CD14-positive monocyte (primary cell): ENCODE data around the gene RBM10. TPM values are rescaled to one million over a fixed set of nuclear protein-coding genes. Genes with fewer than 3 reads are reported as not detected.

Experiments used
- DNase-seq, 3 donors: peaks; one replicate each; pipeline ENCODE4 v3.0.0-alpha.2; 2011 to 2022
- H2AFZ ChIP-seq: 2 replicates; pipeline ENCODE4 v1.6.0; 2012; ENCODE audit warnings: mild to moderate bottlenecking, low read depth, low read length, inconsistent platforms; ENCODE audit not compliant: insufficient read depth, poor library complexity, severe bottlenecking
- H3K27ac ChIP-seq, 2 donors: 1 replicate in 1 of 2; 2 replicates in 1 of 2; pipeline ENCODE4 v1.5.1; 2012 to 2013; ENCODE audit warnings: low read length in 2 of 2, control low read depth in 1 of 2, inconsistent platforms in 1 of 2, low read depth in 1 of 2, mild to moderate bottlenecking in 1 of 2
- H3K27me3 ChIP-seq, 2 donors: one replicate each; pipeline versions ENCODE4 v1.6.0 to v1.6.1; 2011 to 2013; ENCODE audit warnings: low read length in 2 of 2; ENCODE audit not compliant: control insufficient read depth in 2 of 2, insufficient read depth in 2 of 2
- H3K36me3 ChIP-seq, 2 donors: replicated peaks in 1 of 2; 1 replicate in 1 of 2; 2 replicates in 1 of 2; pipeline versions ENCODE4 v1.5.1 to v1.6.1; 2012 to 2013; ENCODE audit warnings: low read length in 2 of 2, control low read depth in 1 of 2, inconsistent platforms in 1 of 2, mild to moderate bottlenecking in 1 of 2; ENCODE audit not compliant: insufficient read depth in 2 of 2, control insufficient read depth in 1 of 2
- H3K4me1 ChIP-seq, 2 donors: 1 replicate in 1 of 2; 2 replicates in 1 of 2; pipeline versions ENCODE4 v1.5.1 to v1.6.1; 2012 to 2013; ENCODE audit warnings: low read length in 2 of 2, control low read depth in 1 of 2, inconsistent platforms in 1 of 2, mild to moderate bottlenecking in 1 of 2, moderate library complexity in 1 of 2; ENCODE audit not compliant: insufficient read depth in 2 of 2, control insufficient read depth in 1 of 2
- H3K4me2 ChIP-seq: replicated peaks from 2 replicates; pipeline ENCODE3; 2012; ENCODE audit warnings: low read length, moderate library complexity, mild to moderate bottlenecking; ENCODE audit not compliant: poor library complexity, severe bottlenecking; ENCODE audit errors: extremely low read depth
- H3K4me3 ChIP-seq, 3 experiments: fragments of 200-600 bp in 1 of 3; sonication (generic) in 1 of 3; replicated peaks in 1 of 3; 1 replicate in 2 of 3; 2 replicates in 1 of 3; pipeline ENCODE4 v1.5.1; 2011 to 2013; ENCODE audit warnings: low read length in 3 of 3, mild to moderate bottlenecking in 3 of 3, control low read depth in 2 of 3, low read depth in 2 of 3, inconsistent platforms in 1 of 3, moderate library complexity in 1 of 3
- H3K79me2 ChIP-seq: 2 replicates; pipeline ENCODE4 v1.6.0; 2012; ENCODE audit warnings: mild to moderate bottlenecking, control low read depth, inconsistent platforms, low read length, moderate library complexity; ENCODE audit not compliant: insufficient read depth
- H3K9ac ChIP-seq: 2 replicates; pipeline ENCODE4 v1.6.0; 2017; ENCODE audit warnings: low read length, mild to moderate bottlenecking; ENCODE audit not compliant: insufficient read depth, poor library complexity, severe bottlenecking
- H3K9me3 ChIP-seq, 2 donors: replicated peaks in 1 of 2; 1 replicate in 1 of 2; 2 replicates in 1 of 2; pipeline versions ENCODE4 v1.5.1 to v1.6.1; 2012 to 2013; ENCODE audit warnings: low read length in 2 of 2, control low read depth in 1 of 2; ENCODE audit not compliant: control insufficient read depth in 1 of 2, insufficient read depth in 1 of 2
- H4K20me1 ChIP-seq: 2 replicates; pipeline ENCODE4 v1.6.0; 2012; ENCODE audit warnings: mild to moderate bottlenecking, low read length, control low read depth, moderate library complexity; ENCODE audit not compliant: insufficient read depth
- H3K27ac Mint-ChIP-seq, 7 donors: one replicate each; pipeline ENCODE4 v1.8.0; 2020; ENCODE audit warnings: mild to moderate bottlenecking in 7 of 7, mixed read lengths in 7 of 7, moderate library complexity in 6 of 7, inconsistent platforms in 2 of 7
- H3K27me3 Mint-ChIP-seq, 3 donors: one replicate each; pipeline ENCODE4 v1.8.0; 2021 to 2022; ENCODE audit warnings: low read depth in 3 of 3, mild to moderate bottlenecking in 3 of 3, mixed read lengths in 3 of 3, moderate library complexity in 3 of 3, inconsistent platforms in 1 of 3
- H3K36me3 Mint-ChIP-seq, 2 donors: one replicate each; pipeline ENCODE4 v1.8.0; 2020; ENCODE audit warnings: mixed read lengths in 2 of 2, inconsistent platforms in 1 of 2, mild to moderate bottlenecking in 1 of 2
- H3K4me1 Mint-ChIP-seq: one replicate; pipeline ENCODE4 v1.8.0; 2020; ENCODE audit warnings: mild to moderate bottlenecking, mixed read lengths
- H3K4me3 Mint-ChIP-seq, 2 donors: one replicate each; pipeline ENCODE4 v1.8.0; 2020; ENCODE audit warnings: mild to moderate bottlenecking in 2 of 2, mixed read lengths in 2 of 2, moderate library complexity in 1 of 2
- H3K9me3 Mint-ChIP-seq, 7 donors: one replicate each; pipeline ENCODE4 v1.8.0; 2020 to 2022; ENCODE audit warnings: mixed read lengths in 7 of 7, mild to moderate bottlenecking in 6 of 7, moderate library complexity in 6 of 7, inconsistent platforms in 2 of 7
- WGBS: methylation state at CpG from one replicate; pipeline ENCODE4 v1.1.5; 2013; ENCODE audit warnings: missing lambda C conversion rate; ENCODE audit not compliant: insufficient coverage; 5-methylcytosine and 5-hydroxymethylcytosine counted together
- intact Hi-C, 2 donors: fragments of 100-400 bp; cut with micrococcal nuclease; formaldehyde crosslinking; loops; one replicate each; pipeline versions ENCODE4 v1.15.0 to v1.15.1; 2023
- polyA plus RNA-seq, 3 donors: library from polyadenylated mRNA; depleted of rRNA in 1 of 3; unstranded in 2 of 3; stranded (reverse) in 1 of 3; fragments of 300-500 nt in 2 of 3; fragments of >200 nt in 1 of 3; fragmentation: Illumina TruSeq in 2 of 3; gene quantifications; 1 replicate in 2 of 3; 2 replicates in 1 of 3; pipeline ENCODE4 v1.2.3, GENCODE V29; 2012 to 2021
- TF ChIP-seq, protein P1 (sequence below): fragments of 200-600 bp; IDR thresholded peaks from one replicate; pipeline ENCODE4 v1.8.0; 2022; ENCODE audit warnings: antibody characterized with exemption, mild to moderate bottlenecking

The RBM10 gene
- polyA plus RNA-seq, 3 donors, result 7.3 to 29.4 (median 14.0) TPM

GRCh38 chrX:47179221-47179927, 34.4 kb downstream of the RBM10 start:
- Histone ChIP-seq H3K36me3 (peaks cover 72 to 90% of the 10 kb centered on the region in 2 donors), H3K4me3 (no peak overlapping the region)

DNA sequence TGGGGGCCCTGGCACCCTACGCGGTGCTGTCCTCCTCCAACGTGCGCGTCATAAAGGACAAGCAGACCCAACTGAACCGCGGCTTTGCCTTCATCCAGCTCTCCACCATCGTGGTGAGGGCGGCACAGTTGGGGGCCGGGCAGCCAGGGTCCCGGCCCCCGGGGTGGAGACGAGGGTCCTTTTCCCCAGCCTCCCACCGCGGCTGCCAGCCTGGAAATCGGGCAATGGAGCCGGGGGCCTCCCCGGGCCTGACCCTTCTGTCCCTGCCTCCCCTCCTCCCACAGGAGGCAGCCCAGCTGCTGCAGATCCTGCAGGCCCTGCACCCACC, 34.9 kb downstream of the RBM10 start:
- TF ChIP-seq, protein P1, sequence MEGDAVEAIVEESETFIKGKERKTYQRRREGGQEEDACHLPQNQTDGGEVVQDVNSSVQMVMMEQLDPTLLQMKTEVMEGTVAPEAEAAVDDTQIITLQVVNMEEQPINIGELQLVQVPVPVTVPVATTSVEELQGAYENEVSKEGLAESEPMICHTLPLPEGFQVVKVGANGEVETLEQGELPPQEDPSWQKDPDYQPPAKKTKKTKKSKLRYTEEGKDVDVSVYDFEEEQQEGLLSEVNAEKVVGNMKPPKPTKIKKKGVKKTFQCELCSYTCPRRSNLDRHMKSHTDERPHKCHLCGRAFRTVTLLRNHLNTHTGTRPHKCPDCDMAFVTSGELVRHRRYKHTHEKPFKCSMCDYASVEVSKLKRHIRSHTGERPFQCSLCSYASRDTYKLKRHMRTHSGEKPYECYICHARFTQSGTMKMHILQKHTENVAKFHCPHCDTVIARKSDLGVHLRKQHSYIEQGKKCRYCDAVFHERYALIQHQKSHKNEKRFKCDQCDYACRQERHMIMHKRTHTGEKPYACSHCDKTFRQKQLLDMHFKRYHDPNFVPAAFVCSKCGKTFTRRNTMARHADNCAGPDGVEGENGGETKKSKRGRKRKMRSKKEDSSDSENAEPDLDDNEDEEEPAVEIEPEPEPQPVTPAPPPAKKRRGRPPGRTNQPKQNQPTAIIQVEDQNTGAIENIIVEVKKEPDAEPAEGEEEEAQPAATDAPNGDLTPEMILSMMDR, result no peak
- no peaks in the 10 kb centered on the region for H3K4me1 ChIP-seq
- Mint-ChIP-seq H3K4me3 (no peak overlapping the region), H3K9me3 (peaks cover 0 to 4% (median 0%) of the 10 kb centered on the region in 7 donors), H3K27me3 (peaks cover 0 to 50% (median 1%) of the 10 kb centered on the region in 3 donors), H3K4me1 (no peaks in the 10 kb centered on the region), H3K36me3 (peaks cover 66 to 85% of the 10 kb centered on the region in 2 donors), H3K27ac (no peak overlapping the region)
- H3K27me3 ChIP-seq, result no peaks in the 10 kb centered on the region
- 95% methylated on average over 8 of the region's 18 CpGs for WGBS
- H4K20me1 ChIP-seq, result peaks cover 10% of the 10 kb centered on the region
- no peak overlapping the region for H3K4me3 ChIP-seq
- no peak for DNase-seq
- no peak overlapping the region for H2AFZ ChIP-seq
- no peaks in the 10 kb centered on the region for H3K79me2 ChIP-seq
- intact Hi-C loops, result no loop called here
- no peak overlapping the region for H3K4me2 ChIP-seq
- peaks cover 70 to 90% of the 10 kb centered on the region in 2 donors for H3K36me3 ChIP-seq
- H3K9me3 ChIP-seq, result no peaks in the 10 kb centered on the region
- H3K9ac ChIP-seq, result no peak overlapping the region
- no peak overlapping the region for H3K27ac ChIP-seq

More at GRCh38 chrX:47179221-47179927, 34.4 kb downstream of the RBM10 start:
- Histone ChIP-seq H4K20me1 (peaks cover 10% of the 10 kb centered on the region), H3K9ac (no peak overlapping the region), H3K4me1 (no peaks in the 10 kb centered on the region), H3K27me3 (no peaks in the 10 kb centered on the region), H3K79me2 (no peaks in the 10 kb centered on the region), H3K9me3 (no peaks in the 10 kb centered on the region), H3K4me2 (no peak overlapping the region), H2AFZ (no peak overlapping the region), H3K27ac (no peak overlapping the region)
- Mint-ChIP-seq H3K27me3 (peaks cover 0 to 53% (median 1%) of the 10 kb centered on the region in 3 donors), H3K27ac (peak overlapping the region in 2 of 7 donors; percentile 25 to 52), H3K36me3 (peaks cover 67 to 85% of the 10 kb centered on the region in 2 donors), H3K9me3 (peaks cover 0 to 4% (median 0%) of the 10 kb centered on the region in 7 donors), H3K4me3 (no peak overlapping the region), H3K4me1 (no peaks in the 10 kb centered on the region)
- DNase-seq, result no peak
- 94% methylated on average over 3 of the region's 14 CpGs for WGBS
- TF ChIP-seq, protein P1, result no peak
- intact Hi-C loops, result no loop called here
